GM21423 (cell line): ENCODE results near the gene SHISA8.
"Not testable (repeated sequence)": the region's sequence is repeated elsewhere in the genome, so short reads cannot be mapped to it uniquely, and the experiment has no call there.

Source experiments
- ATAC-seq: cut with Tn5 transposase; IDR thresholded peaks from one replicate; pipeline ENCODE4 v1.9.1; 2021; ENCODE audit warnings: mild to moderate bottlenecking, moderate library complexity; ENCODE audit not compliant: unreplicated experiment

The SHISA8 gene

GRCh38 chr22:41900652-41901312, 14.1 kb downstream of the SHISA8 start:
- no peak for ATAC-seq

- no peak for ATAC-seq
Measured at GRCh38 chr22:41899992-41900651, 14.8 kb downstream of the SHISA8 start.

- ATAC-seq = no peak
Measured at GRCh38 chr22:41899110-41899509, 15.8 kb downstream of the SHISA8 start.

GRCh38 chr22:41898645-41899044, 16.2 kb downstream of the SHISA8 start:
- ATAC-seq = no peak

- no peak for ATAC-seq
Measured at GRCh38 chr22:41893591-41894375, 21.1 kb downstream of the SHISA8 start.

GRCh38 chr22:41892721-41893120, 22.2 kb downstream of the SHISA8 start:
- no peak for ATAC-seq

GRCh38 chr22:41891407-41891806, 23.5 kb downstream of the SHISA8 start:
- no peak for ATAC-seq

- no peak for ATAC-seq
Measured at GRCh38 chr22:41888627-41889200, 26.2 kb downstream of the SHISA8 start.

GRCh38 chr22:41885516-41885915, 29.4 kb downstream of the SHISA8 start:
- ATAC-seq = no peak

- no peak for ATAC-seq
Measured at GRCh38 chr22:41885116-41885515, 29.8 kb downstream of the SHISA8 start.

- no peak for ATAC-seq
Measured at GRCh38 chr22:41883400-41883799, 31.5 kb downstream of the SHISA8 start.

- no peak for ATAC-seq
Measured at GRCh38 chr22:41880653-41881052, 34.2 kb downstream of the SHISA8 start.

GRCh38 chr22:41876675-41877074, 38.2 kb downstream of the SHISA8 start:
- ATAC-seq = no peak

GRCh38 chr22:41876275-41876674, 38.6 kb downstream of the SHISA8 start:
- ATAC-seq = no peak

GRCh38 chr22:41875531-41876270, 39.2 kb downstream of the SHISA8 start:
- no peak for ATAC-seq

GRCh38 chr22:41874090-41874489, 40.8 kb downstream of the SHISA8 start:
- no peak for ATAC-seq

- ATAC-seq = no peak
Measured at GRCh38 chr22:41873391-41873790, 41.5 kb downstream of the SHISA8 start.

GRCh38 chr22:41870786-41871185, 44.1 kb downstream of the SHISA8 start:
- no peak for ATAC-seq

GRCh38 chr22:41870081-41870480, 44.8 kb downstream of the SHISA8 start:
- ATAC-seq = not testable (repeated sequence)

- ATAC-seq = no peak
Measured at GRCh38 chr22:41868556-41868955, 46.3 kb downstream of the SHISA8 start.

GRCh38 chr22:41863472-41863871, 51.4 kb downstream of the SHISA8 start:
- no peak for ATAC-seq
